HG03354 (cell line): ENCODE results near the gene CPLANE1.
"Not testable (repeated sequence)": the region's sequence is repeated elsewhere in the genome, so short reads cannot be mapped to it uniquely, and the experiment has no call there.

ENCODE experiments used
- ATAC-seq: cut with Tn5 transposase; IDR thresholded peaks from one replicate; pipeline ENCODE4 v1.9.1; 2021; ENCODE audit warnings: mild to moderate bottlenecking; ENCODE audit not compliant: unreplicated experiment, poor library complexity, severe bottlenecking

CPLANE1 gene

GRCh38 chr5:37135312-37135711 lies 113.9 kb downstream of the CPLANE1 start:
- ATAC-seq, result not testable (repeated sequence)

GRCh38 chr5:37133939-37134338 lies 115.2 kb downstream of the CPLANE1 start:
- ATAC-seq, result no peak

- ATAC-seq, result no peak
These were observed 116.5 kb downstream of the CPLANE1 start for GRCh38 chr5:37132646-37133045.

- ATAC-seq, result peak; percentile 49
These were observed 127.7 kb downstream of the CPLANE1 start for GRCh38 chr5:37121465-37121864.

DNA sequence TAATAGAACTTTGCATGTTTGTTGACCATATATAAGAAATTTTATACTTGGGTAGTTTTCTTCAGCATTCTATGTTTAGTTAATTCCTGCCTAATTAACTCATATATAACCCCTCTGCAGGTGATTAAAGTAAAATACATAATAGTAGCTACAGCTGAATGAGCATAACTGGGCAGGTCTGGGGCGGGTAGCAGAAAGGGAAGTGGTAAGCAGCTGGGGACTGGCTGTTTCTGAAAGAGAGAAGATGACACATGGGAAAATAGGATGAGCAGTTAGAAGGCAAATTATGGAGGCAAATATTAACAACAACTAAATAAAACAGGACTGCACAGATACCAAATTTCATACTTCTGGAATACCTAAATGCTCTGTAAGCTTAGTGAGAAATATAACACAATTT lies 128.1 kb downstream of the CPLANE1 start:
- ATAC-seq, result peak; percentile 55

GRCh38 chr5:37120270-37120669 lies 128.9 kb downstream of the CPLANE1 start:
- ATAC-seq, result no peak

GRCh38 chr5:37116359-37116758 lies 132.8 kb downstream of the CPLANE1 start:
- ATAC-seq, result no peak

DNA sequence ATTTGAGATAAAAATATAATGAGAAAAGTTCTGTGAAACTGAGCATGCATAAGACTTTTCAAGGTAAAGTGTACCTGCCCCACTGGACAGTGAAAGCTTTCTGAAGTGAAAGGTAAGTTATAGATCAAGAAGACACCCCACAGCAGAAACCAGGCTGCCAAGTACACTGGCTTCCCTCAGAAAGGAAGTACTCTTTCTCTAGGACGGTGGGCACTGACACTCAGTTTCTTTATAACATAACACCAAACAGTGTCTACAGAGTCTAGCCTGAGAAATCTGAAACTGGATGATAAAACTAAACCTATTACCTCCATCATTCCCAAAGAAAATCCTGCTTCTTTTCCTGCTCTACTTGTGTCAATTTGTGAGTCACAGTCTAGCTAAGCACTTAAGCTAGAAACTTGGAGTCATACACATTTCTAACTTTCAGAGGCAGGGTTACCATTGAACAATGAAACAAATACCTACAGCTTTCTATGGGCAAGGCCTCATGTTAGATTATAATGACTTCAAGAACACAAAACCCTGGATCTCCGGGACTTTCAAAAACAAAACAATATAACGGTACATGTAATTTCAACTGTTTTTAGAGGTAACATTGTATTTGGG lies 136.7 kb downstream of the CPLANE1 start:
- no peak for ATAC-seq

- ATAC-seq, result peak; percentile 93
These were observed 137.5 kb downstream of the CPLANE1 start for GRCh38 chr5:37111426-37112382.

- no peak for ATAC-seq
These were observed 139.0 kb downstream of the CPLANE1 start for GRCh38 chr5:37110135-37110534.

DNA sequence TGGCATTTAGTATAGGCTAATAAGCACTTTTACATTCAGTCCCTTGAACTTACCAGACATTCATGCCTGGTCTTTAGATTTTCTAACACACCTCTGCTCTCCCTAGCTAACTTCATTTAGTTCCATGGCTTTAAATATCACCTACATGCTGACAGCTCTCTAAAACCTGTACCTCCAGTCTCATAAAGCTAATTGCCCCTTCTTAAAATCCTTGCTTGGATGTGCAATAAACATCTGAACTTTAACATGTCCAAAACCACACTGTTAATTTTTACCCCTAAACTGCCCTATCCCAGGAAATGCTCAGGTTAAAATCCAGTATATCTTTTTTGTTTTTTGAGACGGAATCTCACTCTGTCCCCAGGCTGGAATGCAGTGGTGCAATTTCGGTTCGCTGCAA lies 139.8 kb downstream of the CPLANE1 start:
- no peak for ATAC-seq

DNA sequence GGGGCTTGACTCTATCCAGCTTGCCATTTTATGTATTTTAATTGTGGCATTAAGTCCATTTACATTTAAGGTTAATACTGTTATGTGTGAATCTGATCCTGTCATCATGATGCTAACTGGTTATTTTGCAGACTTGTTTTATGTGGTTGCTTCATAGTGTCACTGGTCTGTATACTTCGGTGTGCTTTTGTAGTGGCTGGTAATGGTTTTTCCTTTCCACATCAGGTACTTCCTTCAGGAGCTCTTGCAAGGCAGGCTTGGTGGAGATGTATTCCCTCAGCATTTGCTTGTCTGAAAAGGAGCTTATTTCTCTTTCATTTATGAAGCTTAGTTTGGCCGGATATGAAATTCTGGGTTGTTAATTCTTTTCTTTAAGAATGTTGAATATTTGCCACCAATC lies 145.9 kb downstream of the CPLANE1 start:
- ATAC-seq, result no peak

DNA sequence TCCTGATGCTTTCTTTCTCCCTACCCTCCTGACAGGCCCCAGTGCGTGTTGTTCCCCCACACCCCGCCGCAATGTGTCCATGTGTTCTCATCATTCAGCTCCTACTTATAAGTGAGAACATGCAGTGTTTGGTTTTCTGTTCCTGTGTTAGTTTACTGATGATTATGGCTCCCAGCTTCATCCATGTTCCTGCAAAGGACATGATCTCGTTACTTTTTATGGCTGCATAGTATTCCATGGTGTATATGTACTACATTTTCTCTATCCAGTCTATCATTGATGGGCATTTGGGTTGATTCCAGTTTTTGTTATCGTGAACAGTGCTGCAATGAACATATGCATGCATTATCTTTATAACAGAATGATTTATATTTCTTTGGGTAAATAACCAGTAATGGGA lies 149.9 kb downstream of the CPLANE1 start:
- not testable (repeated sequence) for ATAC-seq

DNA sequence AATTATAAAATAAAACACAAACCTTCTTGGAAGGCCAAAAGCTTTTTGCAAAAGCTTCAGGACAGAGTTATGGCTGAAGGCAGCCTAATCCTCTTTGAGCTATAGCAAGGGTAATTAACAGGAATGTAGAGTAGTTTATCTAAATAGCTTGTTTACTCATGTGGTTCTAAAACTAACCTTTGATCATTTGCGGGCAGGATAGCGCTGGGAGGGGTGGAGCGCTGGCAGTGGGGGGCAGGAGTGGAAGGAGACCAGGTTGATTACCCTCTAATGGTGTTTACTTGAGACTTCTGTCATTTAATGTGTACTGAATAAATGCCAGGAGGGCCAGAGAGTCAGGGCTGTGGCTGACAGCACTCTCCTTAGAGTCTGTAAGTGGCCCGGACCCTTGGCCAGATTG lies 155.4 kb downstream of the CPLANE1 start:
- not testable (repeated sequence) for ATAC-seq

GRCh38 chr5:37090781-37091180 lies 158.4 kb downstream of the CPLANE1 start:
- ATAC-seq, result no peak

- no peak for ATAC-seq
These were observed 159.0 kb downstream of the CPLANE1 start for GRCh38 chr5:37090123-37090726.

DNA sequence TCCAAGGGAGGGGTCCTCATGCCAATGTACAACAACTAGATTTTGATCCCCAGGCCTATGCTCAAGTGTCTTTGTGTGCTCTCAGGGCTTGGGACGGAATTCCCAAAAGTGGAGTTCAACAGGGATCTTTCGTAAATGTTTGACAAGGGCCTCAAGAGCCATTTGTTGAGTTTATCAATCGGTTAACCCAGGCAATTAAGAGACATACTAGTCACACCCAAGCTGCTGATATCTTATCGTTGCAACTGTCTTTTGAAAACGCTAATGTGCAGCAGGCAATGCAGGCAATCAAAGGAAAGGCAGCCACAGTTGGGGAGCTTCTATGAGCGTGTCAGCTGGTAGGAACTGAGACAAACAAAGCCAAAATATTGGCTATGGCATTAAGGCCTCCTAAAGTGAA lies 161.2 kb downstream of the CPLANE1 start:
- ATAC-seq, result no peak

- no peak for ATAC-seq
These were observed 162.6 kb downstream of the CPLANE1 start for GRCh38 chr5:37086466-37087173.

- ATAC-seq, result not testable (repeated sequence)
These were observed 163.2 kb downstream of the CPLANE1 start for GRCh38 chr5:37086026-37086425.

DNA sequence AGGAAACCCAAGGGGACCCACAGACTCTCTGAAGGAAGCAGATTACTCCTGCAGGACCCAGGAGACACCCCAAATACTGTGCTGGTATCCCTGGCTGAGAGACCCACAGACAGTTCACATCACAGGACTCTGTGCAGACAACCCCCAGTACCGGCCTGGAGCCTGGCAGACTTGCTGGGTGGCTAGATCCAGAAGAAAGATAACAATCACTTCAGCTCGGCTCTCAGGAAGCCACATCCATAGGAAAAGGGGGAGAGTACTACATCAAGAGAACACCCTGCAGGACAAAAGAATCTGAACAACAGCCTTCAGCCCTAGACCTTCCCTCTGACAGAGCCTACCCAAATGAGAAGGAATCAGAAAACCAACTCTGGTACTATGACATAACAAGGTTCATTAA lies 166.2 kb downstream of the CPLANE1 start:
- not testable (repeated sequence) for ATAC-seq
